ENCODE data around the gene ADAMTS8.

ADAMTS8 gene

GRCh38 chr11:130457623-130458409 is 29.4 kb upstream of the ADAMTS8 start:
- TF ChIP-seq, protein P1, sequence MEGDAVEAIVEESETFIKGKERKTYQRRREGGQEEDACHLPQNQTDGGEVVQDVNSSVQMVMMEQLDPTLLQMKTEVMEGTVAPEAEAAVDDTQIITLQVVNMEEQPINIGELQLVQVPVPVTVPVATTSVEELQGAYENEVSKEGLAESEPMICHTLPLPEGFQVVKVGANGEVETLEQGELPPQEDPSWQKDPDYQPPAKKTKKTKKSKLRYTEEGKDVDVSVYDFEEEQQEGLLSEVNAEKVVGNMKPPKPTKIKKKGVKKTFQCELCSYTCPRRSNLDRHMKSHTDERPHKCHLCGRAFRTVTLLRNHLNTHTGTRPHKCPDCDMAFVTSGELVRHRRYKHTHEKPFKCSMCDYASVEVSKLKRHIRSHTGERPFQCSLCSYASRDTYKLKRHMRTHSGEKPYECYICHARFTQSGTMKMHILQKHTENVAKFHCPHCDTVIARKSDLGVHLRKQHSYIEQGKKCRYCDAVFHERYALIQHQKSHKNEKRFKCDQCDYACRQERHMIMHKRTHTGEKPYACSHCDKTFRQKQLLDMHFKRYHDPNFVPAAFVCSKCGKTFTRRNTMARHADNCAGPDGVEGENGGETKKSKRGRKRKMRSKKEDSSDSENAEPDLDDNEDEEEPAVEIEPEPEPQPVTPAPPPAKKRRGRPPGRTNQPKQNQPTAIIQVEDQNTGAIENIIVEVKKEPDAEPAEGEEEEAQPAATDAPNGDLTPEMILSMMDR (conservative IDR thresholded peaks at IDR 0.05) = no peak
- no peak for TF ChIP-seq ZFX (IDR thresholded peaks at IDR 0.05)
- no peak overlapping the region for H3K27ac ChIP-seq

DNA sequence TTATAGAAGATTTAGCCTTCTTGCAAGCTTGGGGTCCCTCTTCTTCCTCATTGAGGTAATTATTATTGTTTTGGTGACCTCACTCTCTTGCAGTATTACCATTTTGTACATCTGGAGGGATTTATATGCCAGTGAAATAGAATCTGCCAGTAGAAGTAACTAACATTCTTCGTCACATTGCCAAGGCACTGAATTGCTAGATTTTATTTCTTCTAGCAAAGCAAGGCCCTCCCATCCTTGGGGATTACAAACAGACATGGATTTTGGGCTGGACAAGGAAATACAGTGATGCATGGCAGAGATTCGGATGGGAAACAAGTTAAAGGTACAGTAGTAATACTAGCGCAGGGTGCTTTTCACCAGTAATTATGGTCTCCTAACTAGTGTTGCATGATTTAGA is 27.9 kb upstream of the ADAMTS8 start:
- no peak overlapping the region for H3K27ac ChIP-seq
- TF ChIP-seq, protein P1 (conservative IDR thresholded peaks at IDR 0.05) = no peak
- TF ChIP-seq ZFX (IDR thresholded peaks at IDR 0.05) = no peak

GRCh38 chr11:130455483-130456127 is 27.2 kb upstream of the ADAMTS8 start:
- H3K27ac ChIP-seq = no peak overlapping the region
- TF ChIP-seq ZFX (IDR thresholded peaks at IDR 0.05) = no peak
- TF ChIP-seq, protein P1 (conservative IDR thresholded peaks at IDR 0.05) = no peak

- TF ChIP-seq ZFX (IDR thresholded peaks at IDR 0.05) = no peak
- TF ChIP-seq, protein P1 (conservative IDR thresholded peaks at IDR 0.05) = no peak
- no peak overlapping the region for H3K27ac ChIP-seq
These were observed 26.3 kb upstream of the ADAMTS8 start for GRCh38 chr11:130454491-130455252.

DNA sequence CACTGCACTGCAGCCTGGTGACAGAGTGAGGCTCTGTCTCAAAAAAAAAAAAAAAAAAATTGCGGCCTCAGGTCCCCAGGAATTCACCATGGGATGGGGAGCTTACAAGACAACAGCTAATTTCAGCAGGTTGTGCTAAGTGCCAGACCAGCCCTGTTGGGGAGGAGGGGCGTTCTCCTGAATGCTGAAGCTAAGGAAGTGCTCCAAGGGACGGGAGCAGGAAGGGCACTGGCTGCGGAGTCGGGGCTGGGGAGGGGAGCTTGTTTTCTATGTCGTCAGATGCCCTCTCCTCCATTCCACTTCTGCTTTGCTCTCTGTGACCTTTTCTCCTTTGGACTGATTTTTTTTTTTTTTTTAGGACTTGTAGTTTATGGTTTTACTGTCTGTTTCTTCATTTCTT is 24.5 kb upstream of the ADAMTS8 start:
- TF ChIP-seq ZFX (IDR thresholded peaks at IDR 0.05) = no peak
- TF ChIP-seq, protein P1 (conservative IDR thresholded peaks at IDR 0.05) = no peak

DNA sequence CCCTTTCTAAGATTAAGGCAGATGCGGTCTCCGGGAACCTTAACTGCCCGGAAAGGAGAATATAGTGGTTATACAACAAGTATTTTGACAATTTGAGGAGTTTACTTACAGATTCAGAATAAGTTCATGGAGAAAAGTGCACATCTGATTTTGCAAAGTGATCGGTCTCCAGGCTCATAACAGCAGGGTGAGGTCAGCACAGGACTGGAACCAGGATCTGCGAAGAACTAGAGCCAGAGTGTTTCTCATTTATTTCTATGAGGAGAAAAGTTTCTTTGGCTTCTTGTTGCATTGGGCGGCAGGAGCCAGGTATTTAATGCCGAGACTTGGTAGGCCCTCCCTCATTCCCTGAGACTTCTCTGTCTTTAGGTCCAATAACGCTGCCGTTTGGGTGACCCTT is 23.8 kb upstream of the ADAMTS8 start:
- TF ChIP-seq ZFX (IDR thresholded peaks at IDR 0.05) = no peak
- TF ChIP-seq, protein P1 (conservative IDR thresholded peaks at IDR 0.05) = no peak

More for the DNA sequence above, 24.5 kb upstream of the ADAMTS8 start:
- no peak overlapping the region for H3K27ac ChIP-seq

More for the DNA sequence above, 23.8 kb upstream of the ADAMTS8 start:
- no peak overlapping the region for H3K27ac ChIP-seq
